ENCODE data around the gene NET1.

DNA sequence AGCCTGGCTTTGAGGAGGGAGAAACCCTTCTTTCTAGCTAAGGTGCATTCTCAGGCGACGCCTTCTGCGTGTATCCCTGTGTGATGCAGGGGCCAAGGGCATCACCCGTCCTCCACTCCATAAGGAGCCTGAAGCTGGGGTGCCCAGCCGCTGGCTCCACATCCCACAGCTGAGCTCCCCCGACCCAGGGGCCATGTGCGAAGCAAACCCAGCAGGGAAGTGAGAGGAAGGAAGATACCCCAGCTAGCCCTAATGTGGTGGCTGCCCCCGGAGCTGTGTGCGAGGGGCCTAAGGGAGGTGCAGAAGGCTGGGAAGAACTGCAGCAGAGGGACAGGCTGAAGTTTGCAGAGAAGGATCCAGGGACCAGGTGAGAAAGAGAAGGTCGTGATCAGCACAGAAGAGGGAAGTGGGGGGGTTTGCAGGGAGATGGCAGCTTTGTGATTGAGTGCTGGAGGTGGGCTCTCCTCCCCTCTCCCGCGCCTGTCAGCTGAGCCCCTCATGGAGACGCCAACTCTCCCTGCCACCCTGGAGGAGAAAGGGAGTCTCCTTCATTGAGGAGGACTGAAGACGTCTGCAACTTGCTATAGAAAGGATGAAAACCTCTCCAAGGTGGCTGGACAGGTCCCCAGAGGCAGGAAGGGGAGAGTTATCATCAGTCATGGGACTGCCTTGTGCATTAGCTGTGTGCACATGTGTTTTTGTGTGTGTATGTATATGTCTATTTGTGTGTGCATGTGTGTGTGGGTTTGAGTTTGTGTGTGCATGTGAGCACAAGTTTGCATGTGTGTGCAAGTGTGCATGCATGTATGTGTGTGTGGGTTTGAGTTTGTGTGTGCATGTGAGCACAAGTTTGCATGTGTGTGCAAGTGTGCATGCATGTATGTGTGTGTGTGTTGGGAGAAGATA is 90.5 kb downstream of the NET1 start:
- TF ChIP-seq, protein P1, sequence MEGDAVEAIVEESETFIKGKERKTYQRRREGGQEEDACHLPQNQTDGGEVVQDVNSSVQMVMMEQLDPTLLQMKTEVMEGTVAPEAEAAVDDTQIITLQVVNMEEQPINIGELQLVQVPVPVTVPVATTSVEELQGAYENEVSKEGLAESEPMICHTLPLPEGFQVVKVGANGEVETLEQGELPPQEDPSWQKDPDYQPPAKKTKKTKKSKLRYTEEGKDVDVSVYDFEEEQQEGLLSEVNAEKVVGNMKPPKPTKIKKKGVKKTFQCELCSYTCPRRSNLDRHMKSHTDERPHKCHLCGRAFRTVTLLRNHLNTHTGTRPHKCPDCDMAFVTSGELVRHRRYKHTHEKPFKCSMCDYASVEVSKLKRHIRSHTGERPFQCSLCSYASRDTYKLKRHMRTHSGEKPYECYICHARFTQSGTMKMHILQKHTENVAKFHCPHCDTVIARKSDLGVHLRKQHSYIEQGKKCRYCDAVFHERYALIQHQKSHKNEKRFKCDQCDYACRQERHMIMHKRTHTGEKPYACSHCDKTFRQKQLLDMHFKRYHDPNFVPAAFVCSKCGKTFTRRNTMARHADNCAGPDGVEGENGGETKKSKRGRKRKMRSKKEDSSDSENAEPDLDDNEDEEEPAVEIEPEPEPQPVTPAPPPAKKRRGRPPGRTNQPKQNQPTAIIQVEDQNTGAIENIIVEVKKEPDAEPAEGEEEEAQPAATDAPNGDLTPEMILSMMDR (conservative IDR thresholded peaks at IDR 0.05) = no peak
- TF ChIP-seq ZFX (IDR thresholded peaks at IDR 0.05) = no peak

All from C4-2B (cell line).